Stimulated activated memory B cell treated with anti-CD40 and anti-IgM and Interleukin-4, amounts not matched to agents 10 μg/mL and 1 μg/mL and 100 μg/mL, for 72 hours (primary cell): Measurements from ENCODE around the gene ALOX15.
A peak's percentile ranks its signal among the peaks of the same experiment; 100 is the strongest.
"Not testable (repeated sequence)": the region's sequence is repeated elsewhere in the genome, so short reads cannot be mapped to it uniquely, and the experiment has no call there.

Source experiments
- ATAC-seq: fragments of 150-1000 bp; cut with Tn5 transposase; 2 replicates; pipeline ENCODE4 v1.10.0; 2021
- H3K27ac Mint-ChIP-seq: one replicate; pipeline ENCODE4 v1.8.0; 2022; ENCODE audit warnings: mild to moderate bottlenecking, mixed read lengths
- H3K27me3 Mint-ChIP-seq: one replicate; pipeline ENCODE4 v1.8.0; 2022; ENCODE audit warnings: mixed read lengths
- H3K36me3 Mint-ChIP-seq: one replicate; pipeline ENCODE4 v1.8.0; 2022; ENCODE audit warnings: mixed read lengths
- H3K4me1 Mint-ChIP-seq: one replicate; pipeline ENCODE4 v1.8.0; 2022; ENCODE audit warnings: mixed read lengths
- H3K4me3 Mint-ChIP-seq: one replicate; pipeline ENCODE4 v1.8.0; 2022; ENCODE audit warnings: mild to moderate bottlenecking, moderate library complexity, mixed read lengths
- H3K9me3 Mint-ChIP-seq: one replicate; pipeline ENCODE4 v1.8.0; 2022; ENCODE audit warnings: mixed read lengths

Gene ALOX15

DNA sequence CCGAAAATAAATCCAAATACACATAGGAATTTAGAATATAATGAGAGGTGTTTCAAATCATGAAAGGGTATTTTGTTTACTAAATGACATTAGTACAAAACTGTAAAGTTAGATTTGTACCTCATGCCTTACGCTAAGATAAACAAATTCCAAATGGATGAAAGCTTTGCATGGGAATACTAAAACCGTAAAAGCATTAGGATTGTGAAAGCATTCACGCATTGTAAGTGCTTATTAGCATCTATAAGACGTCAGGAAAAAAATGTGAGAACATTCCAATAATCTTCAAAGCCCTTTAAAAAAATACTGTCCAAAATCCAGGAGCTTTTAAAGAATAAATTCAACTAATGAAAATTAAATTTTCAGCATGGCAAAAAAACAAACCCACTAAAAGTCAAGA, 24.8 kb upstream of the ALOX15 start:
- peaks cover 8% of the 10 kb centered on the region for H3K27me3 Mint-ChIP-seq
- no peak overlapping the region for H3K27ac Mint-ChIP-seq
- H3K4me1 Mint-ChIP-seq, result no peaks in the 10 kb centered on the region
- ATAC-seq, result no peak
- peaks cover 15% of the 10 kb centered on the region for H3K36me3 Mint-ChIP-seq
- H3K4me3 Mint-ChIP-seq, result no peak overlapping the region
- H3K9me3 Mint-ChIP-seq, result no peaks in the 10 kb centered on the region

DNA sequence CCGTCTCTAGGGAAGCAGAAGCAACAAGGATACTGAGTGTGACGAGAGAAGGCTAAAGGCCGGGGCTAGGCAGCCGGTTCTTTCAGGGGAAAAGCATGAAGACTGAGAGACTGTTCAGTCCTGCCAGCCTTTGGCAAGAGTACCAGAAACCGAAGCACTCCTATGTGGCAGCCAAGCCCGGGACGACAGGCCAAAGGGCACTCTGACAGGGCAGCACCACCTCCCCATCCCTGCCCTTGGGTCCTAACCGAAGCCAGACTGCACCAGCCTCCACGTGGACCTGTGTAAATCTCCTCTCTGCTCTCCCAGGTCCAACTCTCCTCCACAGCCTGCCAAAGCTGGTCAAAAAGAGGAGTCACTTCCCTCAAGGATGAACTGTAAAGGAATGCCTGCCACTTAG, 23.5 kb upstream of the ALOX15 start:
- Mint-ChIP-seq H3K4me1 (no peaks in the 10 kb centered on the region), H3K36me3 (peaks cover 2% of the 10 kb centered on the region), H3K4me3 (no peak overlapping the region), H3K27ac (no peak overlapping the region), H3K27me3 (peaks cover 9% of the 10 kb centered on the region), H3K9me3 (no peaks in the 10 kb centered on the region)
- no peak for ATAC-seq

DNA sequence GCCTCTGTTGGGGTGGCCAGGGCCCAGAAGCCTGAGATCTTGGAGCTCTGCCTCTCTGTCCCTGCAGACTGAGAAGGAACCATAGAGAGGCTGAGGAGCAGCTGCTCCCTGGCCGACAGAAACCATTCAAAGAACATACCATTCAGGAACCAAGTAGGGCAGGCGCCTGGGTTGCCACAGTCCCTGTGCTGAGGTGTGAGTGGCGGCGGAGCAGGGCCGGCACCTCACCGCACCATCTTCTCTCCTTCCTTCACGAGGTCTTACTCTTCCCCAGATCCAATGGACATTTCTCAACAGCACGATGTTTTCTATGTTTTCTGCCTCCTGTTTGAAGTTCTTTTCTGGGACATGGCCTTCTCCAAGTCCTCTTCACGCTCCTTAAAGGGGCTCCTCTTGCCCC, 22.8 kb upstream of the ALOX15 start:
- no peak for ATAC-seq
- Mint-ChIP-seq H3K4me3 (no peak overlapping the region), H3K9me3 (no peaks in the 10 kb centered on the region), H3K27ac (no peak overlapping the region), H3K4me1 (no peaks in the 10 kb centered on the region), H3K36me3 (no peaks in the 10 kb centered on the region), H3K27me3 (peaks cover 17% of the 10 kb centered on the region)

DNA sequence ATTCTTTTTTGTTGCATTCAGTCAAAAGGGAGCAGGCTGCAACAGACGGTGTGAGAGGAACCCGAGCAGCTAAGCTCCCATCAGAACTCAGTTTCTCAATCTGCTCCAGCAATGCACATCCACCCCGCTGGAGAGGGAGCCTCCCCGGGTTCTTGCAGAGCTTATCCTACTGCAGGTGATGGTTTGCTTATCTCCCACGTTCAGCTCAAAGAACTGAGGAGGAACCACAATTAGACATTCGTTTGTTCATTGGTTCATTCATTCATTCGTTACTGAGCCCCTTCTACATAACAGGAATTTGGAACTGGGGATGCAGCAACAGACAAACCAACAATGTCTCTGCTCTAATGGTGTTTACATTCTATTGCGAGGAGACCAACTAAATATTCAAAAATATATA, 22.2 kb upstream of the ALOX15 start:
- ATAC-seq, result no peak
- Mint-ChIP-seq H3K36me3 (no peaks in the 10 kb centered on the region), H3K27me3 (peaks cover 23% of the 10 kb centered on the region), H3K9me3 (no peaks in the 10 kb centered on the region), H3K4me3 (no peak overlapping the region), H3K4me1 (peaks cover 2% of the 10 kb centered on the region), H3K27ac (no peak overlapping the region)

DNA sequence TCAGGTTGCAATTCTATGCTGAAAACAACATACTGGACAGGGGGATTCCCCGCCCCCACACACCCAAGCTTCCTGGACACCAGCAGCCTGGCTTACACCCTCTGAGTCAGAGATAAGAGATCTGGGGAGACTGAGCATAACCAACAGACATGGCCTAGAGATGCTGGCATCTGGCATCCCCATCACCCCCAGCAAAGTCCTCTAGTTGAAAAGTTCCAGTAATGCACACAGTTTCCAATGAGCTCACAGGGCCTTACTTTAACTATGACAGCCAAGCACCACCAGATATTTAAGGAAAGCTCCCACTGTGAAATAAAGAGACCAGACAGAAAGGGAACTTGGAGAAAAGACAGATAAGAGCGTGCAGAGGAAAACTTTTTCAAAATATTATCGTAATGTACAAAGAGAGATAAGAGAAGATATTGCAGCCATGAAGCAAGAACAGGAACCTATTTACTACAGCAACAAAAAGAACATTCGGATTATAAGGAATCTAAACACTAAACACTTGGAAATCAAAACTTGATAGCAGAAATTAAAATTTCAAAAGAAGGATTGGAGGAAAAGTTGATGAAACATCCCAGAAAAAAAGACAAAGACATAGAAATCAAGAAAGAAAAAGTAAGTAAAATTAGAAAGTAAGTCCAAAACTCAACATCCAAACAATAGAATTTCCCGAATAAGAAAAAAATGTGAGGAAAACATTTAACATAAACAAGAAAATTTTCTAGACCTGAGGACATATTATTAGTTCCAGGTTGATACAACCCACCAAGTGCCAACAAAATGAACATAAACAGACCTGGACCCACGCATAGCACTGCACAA, 17.2 kb upstream of the ALOX15 start:
- Mint-ChIP-seq H3K36me3 (no peaks in the 10 kb centered on the region), H3K4me1 (peaks cover 7% of the 10 kb centered on the region), H3K9me3 (peaks cover 2% of the 10 kb centered on the region), H3K27me3 (peaks cover 29% of the 10 kb centered on the region), H3K4me3 (no peak overlapping the region), H3K27ac (no peak overlapping the region)
- ATAC-seq, result peak; percentile 71

DNA sequence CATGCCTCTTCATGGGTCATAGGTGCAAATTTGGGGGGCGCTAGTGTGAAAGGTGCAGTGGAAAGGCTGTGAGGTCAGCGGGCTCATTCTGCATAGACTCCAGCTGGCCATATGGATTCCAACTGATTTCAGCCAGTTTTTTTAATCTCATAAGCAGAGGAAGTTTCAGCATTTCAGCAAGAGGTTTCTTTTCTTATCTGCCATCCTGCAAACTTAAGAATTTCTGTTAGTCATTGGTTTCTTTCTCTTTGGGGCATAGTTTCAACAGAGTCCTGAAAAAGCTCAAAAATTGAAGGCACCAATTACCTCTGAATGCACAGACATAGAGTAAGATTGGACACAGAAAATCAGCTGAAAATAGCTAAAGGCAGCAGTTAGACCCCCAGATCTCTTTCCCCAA, 16.2 kb upstream of the ALOX15 start:
- no peak overlapping the region for H3K4me3 Mint-ChIP-seq
- H3K9me3 Mint-ChIP-seq, result peaks cover 2% of the 10 kb centered on the region
- ATAC-seq, result no peak
- H3K4me1 Mint-ChIP-seq, result peaks cover 7% of the 10 kb centered on the region
- H3K36me3 Mint-ChIP-seq, result no peaks in the 10 kb centered on the region
- H3K27me3 Mint-ChIP-seq, result peaks cover 39% of the 10 kb centered on the region
- no peak overlapping the region for H3K27ac Mint-ChIP-seq

DNA sequence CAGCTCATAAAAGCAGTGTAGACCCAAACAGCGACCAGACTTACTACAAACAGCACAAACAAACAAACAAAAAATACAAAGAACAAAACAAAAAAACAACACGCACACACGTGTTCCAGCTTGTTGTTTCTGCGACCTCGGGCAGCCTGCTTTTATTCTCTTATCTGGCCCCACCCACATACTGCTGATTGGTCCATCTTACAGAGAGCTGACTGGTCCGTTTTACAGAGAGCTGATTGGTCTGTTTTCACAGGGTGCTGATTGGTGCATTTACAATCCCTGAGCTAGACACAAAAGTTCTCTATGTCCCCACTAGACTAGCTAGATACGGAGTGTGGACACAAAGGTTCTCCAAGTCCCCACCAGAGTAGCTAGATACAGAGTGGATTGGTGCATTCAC, 14.5 kb upstream of the ALOX15 start:
- H3K27me3 Mint-ChIP-seq, result peaks cover 52% of the 10 kb centered on the region
- H3K36me3 Mint-ChIP-seq, H3K9me3 Mint-ChIP-seq, H3K27ac Mint-ChIP-seq, H3K4me1 Mint-ChIP-seq, ATAC-seq, H3K4me3 Mint-ChIP-seq: not testable (repeated sequence)

DNA sequence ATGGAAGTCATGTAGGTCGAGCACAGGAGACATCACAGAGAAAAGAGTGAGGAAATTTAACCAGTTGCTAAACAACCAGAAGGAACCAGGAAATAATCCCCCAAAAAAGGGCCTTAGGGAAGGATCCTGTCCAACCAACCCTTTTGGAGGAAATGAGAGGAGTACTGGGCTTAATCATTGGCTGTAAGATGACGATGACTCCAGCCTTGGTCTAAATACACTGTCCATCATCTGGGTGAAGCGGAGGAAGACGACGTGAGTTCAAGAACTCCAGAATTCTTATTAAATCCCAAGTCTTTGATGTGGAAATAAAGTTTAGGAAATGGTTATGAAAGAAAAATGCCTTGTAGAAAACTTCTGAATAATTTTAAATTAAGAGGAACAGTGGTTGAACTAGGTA, 11.5 kb upstream of the ALOX15 start:
- Mint-ChIP-seq H3K27me3 (peaks cover 32% of the 10 kb centered on the region), H3K36me3 (no peaks in the 10 kb centered on the region), H3K9me3 (peaks cover 2% of the 10 kb centered on the region), H3K4me3 (no peak overlapping the region), H3K4me1 (no peaks in the 10 kb centered on the region), H3K27ac (no peak overlapping the region)
- ATAC-seq, result no peak

DNA sequence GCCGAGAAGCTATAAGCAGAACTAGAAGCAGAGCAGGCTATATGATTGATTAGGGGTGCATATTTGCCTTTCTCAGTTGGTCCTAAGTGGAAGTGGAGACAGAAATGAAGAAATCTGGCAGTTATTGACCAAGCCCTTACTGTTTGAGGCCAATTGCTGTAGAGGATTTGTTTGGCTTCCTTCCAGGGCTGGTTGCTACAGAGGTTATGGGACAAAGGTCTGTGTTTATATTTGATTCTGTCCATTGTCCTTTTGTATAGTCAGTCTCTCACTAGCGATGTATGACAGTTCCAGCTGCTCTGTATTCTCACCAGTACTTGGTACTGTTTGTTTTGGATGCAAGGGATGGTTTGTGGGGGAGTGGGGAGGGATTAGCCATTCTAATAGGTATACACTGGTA, 7.3 kb upstream of the ALOX15 start:
- Mint-ChIP-seq H3K4me1 (no peaks in the 10 kb centered on the region), H3K4me3 (no peak overlapping the region), H3K27me3 (peaks cover 52% of the 10 kb centered on the region), H3K9me3 (no peaks in the 10 kb centered on the region), H3K36me3 (no peaks in the 10 kb centered on the region), H3K27ac (no peak overlapping the region)
- ATAC-seq, result no peak

DNA sequence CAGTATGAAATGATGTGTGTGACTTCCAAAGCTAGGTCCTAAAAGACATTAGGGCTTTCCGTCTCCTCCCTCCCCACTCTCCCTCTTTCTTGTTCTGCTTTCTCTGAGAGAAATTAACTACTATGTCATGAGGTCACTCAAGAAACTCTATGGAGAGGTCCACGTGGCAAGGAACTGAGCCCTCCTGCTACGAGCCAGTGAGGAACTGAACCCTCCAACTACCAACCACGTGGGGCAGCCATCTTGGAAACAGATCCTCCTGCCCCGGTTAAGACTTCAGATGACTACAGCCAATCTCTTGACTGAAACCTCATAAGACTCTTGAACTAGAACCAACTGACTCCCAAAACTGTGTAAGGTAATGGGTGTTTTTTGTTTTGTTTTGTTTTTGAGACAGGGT, 4.2 kb upstream of the ALOX15 start:
- H3K27me3 Mint-ChIP-seq, result peaks cover 60% of the 10 kb centered on the region
- no peak for ATAC-seq
- H3K4me3 Mint-ChIP-seq, result no peak overlapping the region
- H3K27ac Mint-ChIP-seq, result no peak overlapping the region
- H3K9me3 Mint-ChIP-seq, result no peaks in the 10 kb centered on the region
- peaks cover 14% of the 10 kb centered on the region for H3K4me1 Mint-ChIP-seq
- H3K36me3 Mint-ChIP-seq, result no peaks in the 10 kb centered on the region

DNA sequence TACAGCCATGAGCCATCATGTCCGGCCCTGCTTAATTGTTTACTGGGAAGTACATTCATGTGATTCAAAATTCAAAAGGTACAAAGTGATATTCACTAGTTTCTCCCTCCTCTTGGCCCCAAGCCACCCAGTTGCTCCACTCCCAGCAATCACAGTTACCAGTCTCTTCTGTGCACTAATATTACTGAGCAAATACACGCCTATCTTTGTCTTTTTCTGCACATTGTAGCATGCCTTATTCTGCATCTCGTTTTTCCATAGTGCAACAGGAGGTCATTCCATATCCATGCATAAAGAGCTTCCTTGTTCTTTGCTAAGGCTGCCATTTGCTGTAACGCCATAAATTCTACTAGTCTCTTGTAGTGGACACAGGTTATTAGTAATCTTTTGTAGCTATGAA, 2.2 kb upstream of the ALOX15 start:
- Mint-ChIP-seq H3K4me3 (no peak overlapping the region), H3K9me3 (no peaks in the 10 kb centered on the region), H3K27ac (no peak overlapping the region), H3K4me1 (peaks cover 23% of the 10 kb centered on the region), H3K36me3 (no peaks in the 10 kb centered on the region), H3K27me3 (peaks cover 75% of the 10 kb centered on the region)
- no peak for ATAC-seq

DNA sequence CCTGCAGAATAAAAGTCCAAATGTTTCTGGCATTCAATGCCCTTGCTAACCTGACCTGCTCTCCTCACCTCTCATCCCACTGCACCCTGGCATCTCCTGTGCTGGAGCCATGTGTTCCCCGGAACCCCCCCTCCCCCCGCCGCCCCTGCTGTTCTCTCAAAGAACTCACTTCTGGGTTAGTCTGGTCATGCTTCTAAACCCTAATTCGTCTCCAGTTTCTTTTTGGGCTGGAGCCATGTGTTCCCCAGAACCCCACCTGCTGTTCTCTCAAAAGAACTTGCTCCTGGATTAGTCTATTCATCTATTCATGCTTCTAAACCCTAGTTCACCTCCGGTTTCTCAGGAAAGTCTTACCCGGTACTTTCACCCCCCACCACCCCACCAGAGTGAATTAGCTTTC, 808 bp upstream of the ALOX15 start:
- Mint-ChIP-seq H3K4me1 (peaks cover 36% of the 10 kb centered on the region), H3K27me3 (peaks cover 88% of the 10 kb centered on the region)
- ATAC-seq, result no peak

DNA sequence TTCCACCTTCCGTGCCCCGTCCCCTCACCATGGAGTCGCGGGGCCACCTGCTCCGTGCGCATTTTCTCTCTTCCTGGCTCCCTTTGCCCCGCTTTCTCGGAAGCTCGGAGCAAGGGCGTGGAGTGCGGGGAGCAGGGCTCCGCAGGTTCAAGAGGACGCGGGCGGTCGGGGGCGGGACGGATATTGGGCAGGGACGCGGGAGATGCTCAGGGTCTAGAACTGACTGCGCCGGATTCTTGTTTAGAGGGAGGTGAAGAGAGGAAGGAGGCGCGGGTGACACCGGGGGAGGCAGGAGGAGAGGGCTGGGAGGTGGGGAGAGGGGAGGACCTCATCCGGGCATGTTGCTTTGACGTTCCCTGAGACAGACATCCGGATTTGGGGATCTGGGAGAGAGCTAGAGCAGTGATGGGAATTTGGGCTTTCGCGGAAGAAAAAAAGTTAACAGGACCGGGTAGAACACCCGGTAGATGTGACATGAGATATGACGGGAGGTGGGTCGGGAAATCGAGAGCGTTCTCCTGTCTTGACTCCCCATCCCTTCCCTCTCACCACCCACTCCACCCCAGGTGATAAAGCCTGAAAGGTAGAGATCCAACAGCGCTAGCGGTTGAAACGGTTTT, 799 bp downstream of the ALOX15 start:
- Mint-ChIP-seq H3K27me3 (peaks cover 79% of the 10 kb centered on the region), H3K4me3 (peak overlapping the region; percentile 15), H3K4me1 (peaks cover 52% of the 10 kb centered on the region)
- not testable (repeated sequence) for H3K36me3 Mint-ChIP-seq, H3K27ac Mint-ChIP-seq, H3K9me3 Mint-ChIP-seq, ATAC-seq

More for the DNA sequence above, 808 bp upstream of the ALOX15 start:
- H3K36me3 Mint-ChIP-seq, result no peaks in the 10 kb centered on the region
- no peaks in the 10 kb centered on the region for H3K9me3 Mint-ChIP-seq
- H3K4me3 Mint-ChIP-seq, result no peak overlapping the region
- no peak overlapping the region for H3K27ac Mint-ChIP-seq

DNA sequence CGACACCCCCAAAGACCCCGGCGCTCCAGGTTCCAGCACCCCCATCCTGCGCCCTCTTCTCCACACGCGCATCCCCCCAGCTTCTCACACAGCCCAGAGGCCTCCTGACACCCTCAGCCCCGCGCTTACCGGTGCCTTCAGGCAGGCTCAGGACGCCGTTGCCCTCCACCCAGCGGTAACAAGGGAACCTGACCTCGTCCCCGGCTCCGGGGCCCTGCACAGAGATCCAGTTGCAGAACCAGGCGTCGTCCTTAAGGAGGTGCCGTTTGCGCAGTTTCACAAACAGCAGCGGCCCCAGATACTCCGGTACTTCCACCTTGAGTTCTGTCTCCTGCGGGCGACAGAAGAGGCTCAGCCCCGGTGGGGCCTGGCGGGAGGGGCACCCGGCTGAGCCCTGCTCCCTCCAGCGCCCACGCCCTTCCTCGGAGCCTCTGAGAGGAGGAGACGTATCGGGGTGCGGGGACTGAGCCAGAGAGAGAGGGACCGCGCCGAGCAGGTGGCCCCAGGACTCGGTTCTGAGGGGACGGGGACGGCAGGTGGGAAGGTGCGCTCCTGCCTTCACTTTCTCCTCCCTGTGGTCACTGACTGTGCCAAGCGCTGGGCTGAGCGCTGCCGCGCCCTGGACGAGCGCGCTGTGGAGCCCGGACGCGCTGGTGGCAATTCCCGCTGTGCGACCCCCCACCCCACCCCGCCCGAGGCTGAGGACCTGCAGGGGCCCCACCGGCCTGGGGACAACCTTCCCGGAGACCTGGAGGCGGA, 2.0 kb downstream of the ALOX15 start:
- Mint-ChIP-seq H3K27ac (peak overlapping the region; percentile 60), H3K4me1 (peaks cover 62% of the 10 kb centered on the region), H3K4me3 (peak overlapping the region; percentile 75), H3K27me3 (peaks cover 67% of the 10 kb centered on the region)
- peak; percentile 60 for ATAC-seq
- H3K9me3 Mint-ChIP-seq, H3K36me3 Mint-ChIP-seq: not testable (repeated sequence)

DNA sequence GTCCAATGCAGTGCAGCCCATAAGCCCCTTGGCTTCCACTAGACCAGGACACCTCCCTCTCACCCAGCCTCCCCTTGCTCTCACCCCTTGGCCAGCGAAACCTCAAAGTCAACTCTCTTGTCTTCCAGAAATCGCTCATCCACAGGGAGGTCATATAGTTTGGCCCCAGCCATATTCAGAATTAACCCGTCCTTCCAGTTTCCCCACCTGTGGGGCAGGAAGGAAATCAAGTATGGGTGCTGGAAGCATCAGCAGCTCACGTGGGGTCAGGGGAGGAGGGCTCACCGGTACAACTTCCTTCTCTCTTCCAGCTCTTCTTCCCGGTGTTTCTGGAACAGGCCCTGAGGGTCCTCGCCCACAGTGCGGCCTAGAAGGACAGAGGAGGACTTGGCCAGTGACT, 2.7 kb downstream of the ALOX15 start:
- Mint-ChIP-seq H3K4me1 (peaks cover 62% of the 10 kb centered on the region), H3K27ac (peak overlapping the region; percentile 60), H3K4me3 (peak overlapping the region; percentile 75), H3K27me3 (peaks cover 60% of the 10 kb centered on the region)
- ATAC-seq, H3K9me3 Mint-ChIP-seq, H3K36me3 Mint-ChIP-seq: not testable (repeated sequence)
